Renal cortex interstitium (tissue), 15 donors: ENCODE results near the gene ALDH1L1. TPM values are rescaled to one million over a fixed set of nuclear protein-coding genes. Genes with fewer than 3 reads are reported as not detected.

Experiments used
- DNase-seq, 11 donors: peaks; one replicate each; pipeline ENCODE4 v3.0.0-alpha.2; 2013; ENCODE audit warnings: low read depth in 9 of 11, low spot score in 4 of 11; ENCODE audit errors: extremely low read depth in 1 of 11
- long read RNA-seq, 16 experiments: transcript quantifications; one replicate each; lab custom pipeline, GENCODE V29; 2026
- polyA plus RNA-seq, 3 donors: library from polyadenylated mRNA; unstranded; fragments of 120-200 nt; gene quantifications; one replicate each; pipeline ENCODE4 v1.2.1, GENCODE V29; 2013; ENCODE audit not compliant: insufficient read length in 3 of 3

ALDH1L1 gene
- polyA plus RNA-seq: 10 to 100 TPM; 41.1 to 50.8 (median 43.0) TPM
- long read RNA-seq, donor 1: 0 reads
- long read RNA-seq, donor 2, partial matches to known transcripts: 0 of 2 reads
- long read RNA-seq, donor 2, other reads (novel, unspliced or antisense): 0 of 2 reads
- long read RNA-seq, donor 3, partial matches to known transcripts: 0 of 3 reads
- long read RNA-seq, donor 3, other reads (novel, unspliced or antisense): 0 of 3 reads
- long read RNA-seq, donor 4, partial matches to known transcripts: 0 of 3 reads
- long read RNA-seq, donor 4, other reads (novel, unspliced or antisense): 0 of 3 reads
- long read RNA-seq, donor 5: 0 reads
- long read RNA-seq, donor 6, partial matches to known transcripts: 0 of 4 reads
- long read RNA-seq, donor 6, other reads (novel, unspliced or antisense): 0 of 4 reads
- long read RNA-seq, donor 7, transcript ALDH1L1-203 (23 exons, 3,277 nt): major isoform, 5 of 6 reads
- long read RNA-seq, donor 7, partial matches to known transcripts: 0 of 6 reads
- long read RNA-seq, donor 7, other reads (novel, unspliced or antisense): 0 of 6 reads
- long read RNA-seq, donor 8, transcript ALDH1L1-203 (23 exons, 3,277 nt): major isoform, 12 of 12 reads
- long read RNA-seq, donor 8, partial matches to known transcripts: 0 of 12 reads
- long read RNA-seq, donor 8, other reads (novel, unspliced or antisense): 0 of 12 reads
- long read RNA-seq, donor 9, partial matches to known transcripts: 0 of 1 reads
- long read RNA-seq, donor 9, other reads (novel, unspliced or antisense): 0 of 1 reads
- long read RNA-seq, donor 10, partial matches to known transcripts: 0 of 2 reads
- long read RNA-seq, donor 10, other reads (novel, unspliced or antisense): 0 of 2 reads
- long read RNA-seq, donor 11, partial matches to known transcripts: 0 of 3 reads
- long read RNA-seq, donor 11, other reads (novel, unspliced or antisense): 0 of 3 reads
- long read RNA-seq, donor 12: 0 reads
- long read RNA-seq, donor 13, partial matches to known transcripts: 0 of 1 reads
- long read RNA-seq, donor 13, other reads (novel, unspliced or antisense): 0 of 1 reads
- long read RNA-seq, donor 14, partial matches to known transcripts: 0 of 1 reads
- long read RNA-seq, donor 14, other reads (novel, unspliced or antisense): 0 of 1 reads
- long read RNA-seq, donor 15, partial matches to known transcripts: 0 of 2 reads
- long read RNA-seq, donor 15, other reads (novel, unspliced or antisense): 0 of 2 reads
- long read RNA-seq, donor 16, transcript ALDH1L1-203 (23 exons, 3,277 nt): major isoform, 8 of 8 reads
- long read RNA-seq, donor 16, partial matches to known transcripts: 0 of 8 reads
- long read RNA-seq, donor 16, other reads (novel, unspliced or antisense): 0 of 8 reads

DNA sequence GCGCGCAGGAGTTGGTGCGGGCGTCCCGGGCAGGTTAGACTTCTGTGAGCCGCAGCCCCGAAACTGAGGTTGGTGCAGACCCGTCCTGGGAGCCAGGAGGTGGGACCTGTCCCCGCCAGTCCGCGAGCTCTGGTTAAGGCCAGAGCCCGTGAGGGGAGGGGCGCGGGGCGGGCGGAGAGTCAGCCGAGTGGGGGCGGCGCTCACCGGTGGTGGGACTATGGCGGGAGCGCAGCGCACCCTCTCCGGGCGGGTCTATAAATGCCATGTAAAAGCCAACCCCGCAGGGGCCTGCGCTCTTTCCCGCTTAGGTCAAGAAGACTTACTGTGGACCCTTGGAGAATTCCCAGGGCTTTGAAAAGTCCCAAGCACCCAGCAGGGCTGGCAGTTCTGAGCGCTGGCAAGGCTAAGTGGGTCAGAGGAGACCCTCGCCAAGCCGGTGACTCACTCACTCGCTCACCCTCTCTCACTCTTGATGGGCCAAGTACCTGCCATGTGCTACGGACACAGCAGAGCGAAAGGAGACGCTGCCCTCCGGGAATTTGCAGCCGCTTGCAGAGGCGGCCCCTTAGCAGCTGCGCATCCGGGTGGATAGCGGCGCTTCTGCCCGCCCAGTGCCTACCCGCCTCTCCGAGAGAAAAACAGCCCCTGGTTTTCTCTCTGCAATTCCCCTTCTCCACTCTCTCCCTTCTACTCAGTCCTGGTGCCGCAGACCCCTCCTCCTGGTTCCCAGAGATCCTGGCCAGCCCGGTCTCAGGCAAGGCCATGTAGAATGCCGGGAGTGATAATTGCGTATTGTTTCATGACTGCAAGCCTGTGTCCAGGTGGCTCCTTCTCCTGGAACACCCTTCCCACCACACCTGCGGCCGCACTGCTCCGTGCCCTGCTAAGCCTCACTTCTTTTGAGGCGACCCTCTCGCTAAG is at the start of gene ALDH1L1:
Gene ALDH1L1 (minus strand): TSS at position 110 of the 921 bp plus-strand sequence. CDS start 19,607 bp downstream, outside the sequence.
- peak in 6 of 11 donors; percentile 34 to 63 (median 46) for DNase-seq

DNA sequence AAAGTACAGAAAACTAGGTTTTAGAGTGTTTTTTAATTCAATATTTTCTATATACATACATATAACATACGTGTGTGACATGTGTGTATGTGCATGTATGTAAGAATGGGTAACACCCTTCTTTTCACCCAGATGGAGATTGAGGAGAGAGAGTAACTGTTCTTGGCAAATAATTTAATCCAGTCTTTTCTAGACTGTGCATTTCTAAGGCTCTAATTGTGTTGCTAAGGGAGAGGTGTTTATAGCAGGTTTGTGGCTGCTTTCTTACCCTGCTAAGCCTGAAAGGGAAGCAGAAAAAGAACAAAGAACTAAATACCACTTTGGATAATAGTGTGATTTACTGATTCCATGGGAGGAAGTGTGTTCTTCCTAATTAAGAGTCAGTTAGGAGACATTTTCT is 46.0 kb upstream of the ALDH1L1 start:
- DNase-seq: no peak

DNA sequence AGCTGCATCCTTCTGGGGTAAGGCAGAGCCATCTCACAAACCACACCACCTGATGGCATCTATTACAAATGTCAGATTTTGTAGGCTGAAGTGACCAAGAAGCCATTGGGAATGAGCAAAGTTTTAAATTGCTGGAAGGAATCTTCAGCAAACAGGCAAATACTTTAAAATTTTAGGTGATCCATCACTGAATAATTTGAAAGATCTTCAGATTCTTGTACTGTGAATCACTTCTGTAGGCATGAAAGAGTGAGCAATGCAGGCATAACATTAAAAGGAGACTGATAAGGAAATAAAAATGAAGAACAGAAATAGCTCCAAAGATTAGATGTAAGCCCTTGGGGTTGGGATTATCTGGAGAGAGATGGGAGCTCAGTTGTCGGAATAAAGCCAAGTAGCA is 36.0 kb upstream of the ALDH1L1 start:
- no peak for DNase-seq

DNA sequence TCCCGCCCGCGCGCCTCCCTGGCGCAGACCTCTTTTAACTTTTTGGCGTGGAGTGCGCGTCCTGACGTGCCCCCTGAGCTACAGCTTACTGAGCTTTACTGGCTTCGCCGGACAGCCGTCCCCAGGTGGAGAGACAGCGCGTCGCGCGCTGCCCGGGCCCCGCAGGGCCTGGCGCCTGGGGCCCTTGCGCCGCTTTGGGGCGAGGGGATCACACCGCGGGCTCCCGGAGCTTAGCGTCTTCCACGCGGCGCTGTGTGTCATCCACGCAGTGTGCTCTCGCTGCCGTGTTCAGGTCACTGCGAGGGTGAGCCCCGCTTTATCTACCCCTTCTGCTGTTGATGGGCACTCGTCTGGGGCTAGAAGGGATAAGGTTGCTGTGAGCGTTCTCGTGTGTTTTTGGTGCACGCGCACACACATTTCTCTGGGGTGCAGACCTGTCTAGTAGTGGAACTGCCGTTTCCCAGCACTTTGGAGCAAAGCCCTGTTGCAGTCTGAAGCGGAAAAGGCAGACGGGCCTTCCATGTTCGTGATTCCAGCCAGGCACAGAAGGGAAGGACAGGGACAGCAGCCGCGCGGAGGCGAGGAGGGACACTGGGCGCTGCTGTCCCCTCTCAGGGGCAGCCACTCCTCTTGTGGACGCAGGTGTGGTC is 33.1 kb upstream of the ALDH1L1 start:
- DNase-seq: peak in 1 of 11 donors; percentile 26

DNA sequence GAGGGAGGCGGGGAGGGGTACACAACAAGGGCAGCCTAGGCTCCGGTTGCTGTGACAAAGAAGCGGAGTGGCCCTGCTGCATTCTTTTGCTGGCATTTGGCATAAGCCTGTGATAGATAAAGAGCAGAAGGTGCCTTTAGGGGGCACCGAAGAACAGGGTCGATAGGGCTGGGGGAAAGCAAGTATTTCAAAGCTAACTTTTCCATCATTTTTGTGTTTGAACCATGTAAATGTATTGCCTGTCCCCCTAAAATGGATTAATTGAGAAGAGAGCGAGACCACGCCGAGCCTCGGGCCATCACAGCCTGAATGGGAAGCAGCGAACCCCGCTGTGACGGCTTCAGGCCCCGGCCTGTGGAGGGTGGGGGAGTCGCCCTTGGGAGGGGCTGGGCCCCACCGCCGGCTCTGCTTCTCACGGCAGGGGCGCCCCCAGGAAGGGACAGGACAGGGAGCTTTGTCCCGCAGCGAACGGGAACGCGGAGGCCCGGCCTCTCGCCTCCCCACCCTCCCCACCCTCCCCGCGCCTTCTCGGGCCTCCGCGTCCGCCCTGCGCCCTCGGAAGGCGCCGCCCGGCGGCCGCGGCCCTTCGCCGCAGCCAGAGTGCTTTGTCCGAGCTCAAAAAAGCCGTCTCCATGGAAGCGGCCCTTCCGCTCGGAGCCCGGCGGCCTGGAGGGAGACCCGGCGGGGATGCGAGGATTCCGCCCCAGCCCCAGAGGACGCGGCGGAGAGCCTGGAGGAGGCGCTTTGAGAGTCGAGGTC is 32.4 kb upstream of the ALDH1L1 start:
- peak in 9 of 11 donors; percentile 37 to 64 (median 53) for DNase-seq

DNA sequence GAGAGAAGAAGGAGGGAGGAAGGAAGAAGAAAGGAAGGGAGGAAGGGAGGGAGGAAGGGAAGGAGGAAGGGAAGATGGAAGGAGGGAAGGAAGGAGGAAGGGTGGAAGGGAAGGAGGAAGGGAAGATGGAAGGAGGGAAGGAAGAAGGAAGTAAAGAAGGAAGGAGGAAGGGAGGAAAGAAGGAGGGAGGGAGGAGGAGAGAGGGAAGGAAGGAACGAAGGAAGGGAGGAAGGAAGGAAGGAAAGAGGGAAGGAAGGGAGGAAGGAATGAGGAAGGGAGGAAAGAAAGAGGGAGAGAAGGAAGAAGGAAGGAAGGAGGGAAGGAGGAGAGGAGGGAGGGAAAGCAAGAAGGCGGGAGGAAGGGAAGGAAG is 31.8 kb upstream of the ALDH1L1 start:
- DNase-seq: no peak

DNA sequence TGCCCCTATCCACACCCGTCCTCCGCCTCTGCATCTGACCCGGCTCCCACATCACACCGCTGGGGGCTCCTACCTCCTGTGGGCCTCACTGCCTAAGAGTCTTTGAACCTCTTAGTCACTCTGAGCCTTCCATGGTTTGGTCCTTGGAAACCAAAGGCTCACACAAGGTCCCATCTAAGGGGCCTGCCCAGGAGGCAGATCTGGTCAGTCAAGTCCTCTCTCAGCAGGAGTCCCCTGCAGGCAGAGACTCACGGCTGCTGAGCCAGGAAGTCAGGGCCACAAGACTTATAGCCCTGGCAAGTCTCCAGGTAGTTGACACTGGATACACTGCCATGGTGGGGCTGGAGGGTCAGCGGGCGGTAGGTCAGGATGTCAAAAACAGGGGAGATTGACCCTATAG is 31.2 kb upstream of the ALDH1L1 start:
- no peak for DNase-seq

DNA sequence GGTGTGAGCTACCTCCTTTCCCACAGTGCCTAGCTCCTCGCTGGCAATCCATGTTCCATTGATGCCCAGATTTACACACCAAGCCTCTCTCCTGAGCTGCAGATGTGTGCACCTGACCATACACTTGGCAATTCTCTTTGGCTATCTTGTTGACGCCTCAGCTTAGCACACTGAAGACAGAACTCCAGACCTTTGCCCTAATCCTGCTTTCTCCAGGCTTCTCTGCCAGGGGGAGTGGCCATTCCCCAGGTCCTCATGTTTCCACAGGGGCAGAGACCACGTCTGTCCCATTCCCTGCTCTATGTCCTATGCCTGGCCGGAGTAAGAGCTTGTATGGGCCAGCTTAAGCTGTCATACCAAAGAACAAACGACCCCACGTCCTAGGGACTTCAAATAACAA is 30.2 kb upstream of the ALDH1L1 start:
- no peak for DNase-seq

DNA sequence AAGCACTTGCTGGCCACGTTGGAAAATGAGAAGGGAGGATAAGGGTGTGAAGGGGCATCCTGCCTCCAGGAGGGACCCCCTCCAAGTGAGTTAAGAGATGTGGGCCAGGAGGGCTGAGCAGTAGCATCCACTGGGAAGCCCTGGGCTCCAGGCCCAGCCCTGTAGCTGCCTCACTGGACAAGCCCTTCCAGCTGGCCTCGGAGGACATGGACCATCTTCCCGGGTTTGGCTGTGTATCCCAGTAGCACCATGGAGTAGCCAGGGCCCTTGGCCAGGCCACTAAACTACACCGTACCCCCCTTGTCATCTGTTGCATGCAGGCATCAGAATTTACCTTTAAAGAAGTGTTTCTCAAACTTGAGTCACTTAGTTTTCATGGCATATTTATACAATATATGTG is 29.4 kb upstream of the ALDH1L1 start:
- DNase-seq: no peak

DNA sequence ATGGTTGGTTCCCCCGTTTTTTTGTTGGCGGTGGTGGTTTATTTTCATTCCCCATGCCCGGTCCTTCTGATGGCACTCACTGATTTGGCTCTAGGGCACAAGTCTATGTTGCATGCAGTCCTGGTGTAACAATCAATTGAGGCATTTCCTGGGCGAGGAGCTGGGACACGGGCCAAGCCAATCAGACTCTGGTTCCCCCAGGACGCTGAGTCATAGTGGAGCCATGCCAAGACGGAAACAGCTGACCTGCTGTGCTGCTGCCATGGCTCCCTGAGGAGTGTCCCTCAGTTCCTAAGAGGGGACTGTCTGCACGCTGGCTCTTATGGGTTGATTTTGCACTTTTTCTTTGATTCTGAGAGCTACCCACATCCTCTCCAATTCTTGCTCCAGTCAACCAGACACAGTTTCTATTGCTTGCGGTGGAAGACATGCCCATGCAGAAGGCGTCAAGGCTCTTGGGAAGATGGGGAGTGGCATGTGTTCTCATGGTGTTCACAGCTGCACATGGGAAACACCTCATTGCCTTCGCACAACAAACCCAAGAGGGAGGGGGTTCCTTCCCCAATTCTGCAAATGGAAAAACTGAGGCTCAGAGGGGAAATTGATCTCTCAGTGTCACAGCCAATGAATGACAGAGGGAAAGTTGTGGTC is 28.3 kb upstream of the ALDH1L1 start:
- DNase-seq: peak in 2 of 11 donors; percentile 19 to 31

DNA sequence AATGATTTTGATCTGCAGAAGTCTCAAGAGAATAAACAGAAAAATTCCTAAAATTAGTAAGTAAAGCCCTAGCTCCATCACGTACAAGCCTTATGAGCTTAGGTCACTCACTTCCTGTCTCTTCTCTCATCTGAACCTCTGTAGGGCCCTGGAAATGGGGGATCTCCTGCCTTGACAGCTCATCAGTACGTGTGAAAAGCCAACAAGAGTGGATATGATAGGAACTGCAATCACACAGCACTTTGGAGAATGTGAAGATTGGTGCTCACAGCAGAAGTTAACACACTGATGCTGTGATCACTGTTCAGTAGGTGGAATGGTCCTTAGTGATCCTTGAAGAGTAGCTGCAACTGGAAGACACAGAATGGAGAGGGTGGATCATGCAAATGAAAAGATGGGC is 27.8 kb upstream of the ALDH1L1 start:
- DNase-seq: no peak

DNA sequence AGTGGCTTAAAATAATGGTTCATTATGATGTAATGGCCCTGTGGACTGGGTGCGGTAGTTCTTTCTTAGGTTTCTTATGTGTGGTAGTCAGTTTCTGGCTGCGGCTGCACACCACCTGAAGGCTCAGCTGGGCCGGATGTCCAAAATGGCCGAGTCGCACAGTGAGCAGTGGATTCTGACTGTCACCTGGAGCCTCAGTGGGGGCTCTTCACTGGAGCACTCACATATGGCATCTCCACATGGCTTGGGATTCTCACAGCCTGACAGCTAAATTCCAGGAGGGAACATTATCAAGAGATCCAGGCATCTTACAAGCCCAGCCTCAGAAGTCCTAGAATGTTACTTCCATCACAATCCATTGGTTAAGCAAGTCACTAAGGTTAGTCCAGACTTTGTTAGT is 26.8 kb upstream of the ALDH1L1 start:
- DNase-seq: no peak

DNA sequence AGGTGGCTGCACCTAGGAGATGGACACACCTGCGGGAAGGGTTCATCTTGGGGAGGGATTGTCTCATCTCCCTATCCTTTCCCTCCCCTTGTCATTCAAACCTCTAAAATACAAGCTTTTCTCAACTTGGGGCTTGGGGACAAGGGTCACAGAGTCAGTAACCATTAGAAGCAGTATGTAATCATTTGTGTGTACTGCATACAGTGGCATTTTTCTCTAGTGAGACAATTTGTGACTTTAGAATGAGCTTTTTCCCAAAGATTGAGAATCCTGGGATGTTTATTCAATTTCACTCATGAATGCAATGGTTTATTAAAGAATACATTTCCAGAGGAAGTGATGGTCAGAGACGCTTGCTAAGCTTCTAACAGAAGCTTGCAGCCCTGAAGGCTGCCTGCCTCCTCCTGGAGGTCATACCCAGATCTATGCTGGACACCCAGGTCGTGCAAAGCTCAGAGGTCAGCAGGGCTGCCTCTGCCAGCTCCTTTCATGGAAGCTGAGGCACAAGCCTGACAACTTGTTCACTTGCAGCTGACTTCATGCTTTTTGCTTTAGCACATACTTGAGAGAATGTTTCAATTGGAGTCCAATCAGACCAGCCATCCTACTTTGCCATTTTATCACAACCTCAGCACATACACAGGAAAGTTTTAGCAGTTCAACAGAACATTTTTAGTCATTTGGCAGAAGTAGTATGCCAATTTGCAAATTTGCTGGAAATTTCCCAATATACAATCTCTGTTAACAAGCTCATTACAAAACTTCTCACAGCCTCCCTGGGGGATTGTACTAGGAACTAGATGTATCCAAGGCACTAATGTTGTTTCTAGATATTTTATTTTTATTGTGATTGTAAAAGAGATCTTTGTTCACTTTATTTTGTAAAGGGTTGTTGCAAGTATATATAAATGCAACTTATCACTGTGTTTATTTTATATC is 25.6 kb upstream of the ALDH1L1 start:
- no peak for DNase-seq

DNA sequence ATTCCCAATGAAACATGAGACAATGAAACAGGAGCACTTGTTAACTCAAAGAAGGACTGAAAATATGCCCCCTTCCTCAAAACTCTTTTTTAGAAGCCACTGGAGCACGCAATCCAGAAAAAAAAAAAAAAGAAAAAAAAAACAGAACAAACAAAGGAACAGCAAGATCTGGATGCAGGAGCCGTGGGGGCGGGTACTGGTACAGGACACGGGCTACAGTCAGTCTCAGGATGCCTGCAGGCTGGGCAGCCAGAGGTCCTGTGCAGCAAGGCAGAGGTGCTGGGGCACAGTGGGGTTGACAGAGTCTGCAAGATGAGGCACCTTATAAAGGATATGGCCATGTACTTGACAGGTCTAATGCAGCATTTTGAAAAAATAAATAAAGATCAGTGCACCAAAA is 22.3 kb upstream of the ALDH1L1 start:
- DNase-seq: no peak

DNA sequence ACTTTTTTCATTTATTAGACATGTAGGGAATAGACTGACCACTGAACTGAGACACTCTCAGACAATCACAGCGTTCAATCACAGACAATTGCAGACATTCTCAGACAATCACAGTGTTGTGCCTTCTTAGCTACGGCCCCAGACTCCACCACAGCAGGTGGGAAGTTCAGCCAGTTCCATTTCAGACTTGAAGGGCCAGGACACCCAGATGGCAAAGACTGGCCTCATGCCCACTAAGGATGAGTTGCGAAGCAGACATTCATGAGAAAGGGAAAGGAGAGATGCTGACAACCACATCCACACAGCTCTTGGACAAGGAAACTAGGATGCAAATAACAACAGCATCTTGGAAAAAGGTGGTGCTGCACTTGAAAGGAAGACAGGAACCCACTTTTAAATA is 21.9 kb upstream of the ALDH1L1 start:
- no peak for DNase-seq
